Measurements from ENCODE around the gene DYNC1I1. TPM values are rescaled to one million over a fixed set of nuclear protein-coding genes. Genes with fewer than 3 reads are reported as not detected.

The DYNC1I1 gene
- total and polyA plus RNA-seq, 2 experiments from 2014 or later = 1.4 to 4.1 TPM

DNA sequence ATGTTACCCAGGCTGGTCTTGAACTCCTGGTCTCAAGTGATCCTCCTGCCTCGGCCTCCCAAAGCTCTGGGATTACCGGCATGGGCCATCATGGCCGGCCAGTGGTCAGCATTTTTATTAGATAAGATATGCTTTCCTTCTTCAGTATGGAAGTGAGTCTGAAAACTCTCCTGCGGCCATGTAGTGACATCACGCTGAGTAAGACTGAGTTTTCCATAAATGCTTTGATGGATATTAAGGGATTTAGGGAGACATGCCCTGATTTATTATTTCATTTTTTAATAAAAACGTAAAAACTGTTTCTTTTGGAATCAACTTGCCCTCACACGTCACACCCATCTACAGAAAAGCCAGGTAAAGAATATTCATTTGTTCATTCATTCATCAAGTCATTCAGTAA is 48.4 kb downstream of the DYNC1I1 start (continued):
- TF ChIP-seq, protein P1, sequence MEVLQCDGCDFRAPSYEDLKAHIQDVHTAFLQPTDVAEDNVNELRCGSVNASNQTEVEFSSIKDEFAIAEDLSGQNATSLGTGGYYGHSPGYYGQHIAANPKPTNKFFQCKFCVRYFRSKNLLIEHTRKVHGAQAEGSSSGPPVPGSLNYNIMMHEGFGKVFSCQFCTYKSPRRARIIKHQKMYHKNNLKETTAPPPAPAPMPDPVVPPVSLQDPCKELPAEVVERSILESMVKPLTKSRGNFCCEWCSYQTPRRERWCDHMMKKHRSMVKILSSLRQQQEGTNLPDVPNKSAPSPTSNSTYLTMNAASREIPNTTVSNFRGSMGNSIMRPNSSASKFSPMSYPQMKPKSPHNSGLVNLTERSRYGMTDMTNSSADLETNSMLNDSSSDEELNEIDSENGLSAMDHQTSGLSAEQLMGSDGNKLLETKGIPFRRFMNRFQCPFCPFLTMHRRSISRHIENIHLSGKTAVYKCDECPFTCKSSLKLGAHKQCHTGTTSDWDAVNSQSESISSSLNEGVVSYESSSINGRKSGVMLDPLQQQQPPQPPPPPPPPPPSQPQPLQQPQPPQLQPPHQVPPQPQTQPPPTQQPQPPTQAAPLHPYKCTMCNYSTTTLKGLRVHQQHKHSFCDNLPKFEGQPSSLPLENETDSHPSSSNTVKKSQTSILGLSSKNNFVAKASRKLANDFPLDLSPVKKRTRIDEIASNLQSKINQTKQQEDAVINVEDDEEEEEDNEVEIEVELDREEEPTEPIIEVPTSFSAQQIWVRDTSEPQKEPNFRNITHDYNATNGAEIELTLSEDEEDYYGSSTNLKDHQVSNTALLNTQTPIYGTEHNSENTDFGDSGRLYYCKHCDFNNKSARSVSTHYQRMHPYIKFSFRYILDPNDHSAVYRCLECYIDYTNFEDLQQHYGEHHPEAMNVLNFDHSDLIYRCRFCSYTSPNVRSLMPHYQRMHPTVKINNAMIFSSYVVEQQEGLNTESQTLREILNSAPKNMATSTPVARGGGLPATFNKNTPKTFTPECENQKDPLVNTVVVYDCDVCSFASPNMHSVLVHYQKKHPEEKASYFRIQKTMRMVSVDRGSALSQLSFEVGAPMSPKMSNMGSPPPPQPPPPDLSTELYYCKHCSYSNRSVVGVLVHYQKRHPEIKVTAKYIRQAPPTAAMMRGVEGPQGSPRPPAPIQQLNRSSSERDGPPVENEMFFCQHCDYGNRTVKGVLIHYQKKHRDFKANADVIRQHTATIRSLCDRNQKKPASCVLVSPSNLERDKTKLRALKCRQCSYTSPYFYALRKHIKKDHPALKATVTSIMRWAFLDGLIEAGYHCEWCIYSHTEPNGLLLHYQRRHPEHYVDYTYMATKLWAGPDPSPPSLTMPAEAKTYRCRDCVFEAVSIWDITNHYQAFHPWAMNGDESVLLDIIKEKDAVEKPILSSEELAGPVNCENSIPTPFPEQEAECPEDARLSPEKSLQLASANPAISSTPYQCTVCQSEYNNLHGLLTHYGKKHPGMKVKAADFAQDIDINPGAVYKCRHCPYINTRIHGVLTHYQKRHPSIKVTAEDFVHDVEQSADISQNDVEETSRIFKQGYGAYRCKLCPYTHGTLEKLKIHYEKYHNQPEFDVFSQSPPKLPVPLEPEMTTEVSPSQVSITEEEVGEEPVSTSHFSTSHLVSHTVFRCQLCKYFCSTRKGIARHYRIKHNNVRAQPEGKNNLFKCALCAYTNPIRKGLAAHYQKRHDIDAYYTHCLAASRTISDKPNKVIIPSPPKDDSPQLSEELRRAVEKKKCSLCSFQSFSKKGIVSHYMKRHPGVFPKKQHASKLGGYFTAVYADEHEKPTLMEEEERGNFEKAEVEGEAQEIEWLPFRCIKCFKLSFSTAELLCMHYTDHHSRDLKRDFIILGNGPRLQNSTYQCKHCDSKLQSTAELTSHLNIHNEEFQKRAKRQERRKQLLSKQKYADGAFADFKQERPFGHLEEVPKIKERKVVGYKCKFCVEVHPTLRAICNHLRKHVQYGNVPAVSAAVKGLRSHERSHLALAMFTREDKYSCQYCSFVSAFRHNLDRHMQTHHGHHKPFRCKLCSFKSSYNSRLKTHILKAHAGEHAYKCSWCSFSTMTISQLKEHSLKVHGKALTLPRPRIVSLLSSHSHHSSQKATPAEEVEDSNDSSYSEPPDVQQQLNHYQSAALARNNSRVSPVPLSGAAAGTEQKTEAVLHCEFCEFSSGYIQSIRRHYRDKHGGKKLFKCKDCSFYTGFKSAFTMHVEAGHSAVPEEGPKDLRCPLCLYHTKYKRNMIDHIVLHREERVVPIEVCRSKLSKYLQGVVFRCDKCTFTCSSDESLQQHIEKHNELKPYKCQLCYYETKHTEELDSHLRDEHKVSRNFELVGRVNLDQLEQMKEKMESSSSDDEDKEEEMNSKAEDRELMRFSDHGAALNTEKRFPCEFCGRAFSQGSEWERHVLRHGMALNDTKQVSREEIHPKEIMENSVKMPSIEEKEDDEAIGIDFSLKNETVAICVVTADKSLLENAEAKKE (CRISPR knock-in tag; IDR thresholded peaks at IDR 0.05) = no peak

- H4K20me1 ChIP-seq (replicated peaks; ENCODE audit: insufficient read depth) = no peaks in the 10 kb centered on the region
- H3K79me2 ChIP-seq (replicated peaks; ENCODE audit: insufficient read depth) = no peaks in the 10 kb centered on the region
- Mint-ChIP-seq H3K4me3 (no peak overlapping the region), H3K4me1 (peaks cover 23% of the 10 kb centered on the region), H3K9me3 (no peaks in the 10 kb centered on the region), H3K27me3 (ENCODE audit: insufficient read depth, low read depth, poor library complexity) (peaks cover 2% of the 10 kb centered on the region), H3K27ac (no peak overlapping the region), H3K36me3 (ENCODE audit: low read depth) (no peaks in the 10 kb centered on the region)
- H3K27me3 ChIP-seq (ENCODE audit: insufficient read depth) = no peaks in the 10 kb centered on the region
- H2AFZ ChIP-seq = peak overlapping the region; percentile 45; the same call in 1 of the 2 replicates
- H3K4me1 ChIP-seq (ENCODE audit: insufficient read depth) = peaks cover 10% of the 10 kb centered on the region; the same call in 1 of the 2 replicates
- no peak overlapping the region for H3K27ac ChIP-seq (ENCODE audit: low read depth)
- ATAC-seq = no peak
- H3K4me2 ChIP-seq = no peak overlapping the region
- no peaks in the 10 kb centered on the region for H3K36me3 ChIP-seq (ENCODE audit: insufficient read depth)
- H3K9me2 ChIP-seq (ENCODE audit: insufficient read depth) = no peaks in the 10 kb centered on the region
- H3K4me3 ChIP-seq = no peak overlapping the region
- no peak for DNase-seq (ENCODE audit: low spot score)
- no peaks in the 10 kb centered on the region for H3F3A ChIP-seq (replicated peaks; ENCODE audit: low read depth)
- no peak for TF ChIP-seq JUNB (IDR thresholded peaks at IDR 0.05; ENCODE audit: unreplicated experiment)
- no peak for TF ChIP-seq NANOG (IDR thresholded peaks at IDR 0.05; ENCODE audit: borderline replicate concordance)
- no peak for TF ChIP-seq EZH2phosphoT487 (IDR thresholded peaks at IDR 0.05; ENCODE audit: unreplicated experiment)
- no peak for TF ChIP-seq CREB1 (CRISPR knock-in tag; IDR thresholded peaks at IDR 0.05; ENCODE audit: low read depth)
- TF ChIP-seq ZNF114 (CRISPR knock-in tag; IDR thresholded peaks at IDR 0.05) = no peak
- TF ChIP-seq POLR2AphosphoS5 (IDR thresholded peaks at IDR 0.05; ENCODE audit: low read depth) = no peak
- no peak for TF ChIP-seq REST (IDR thresholded peaks at IDR 0.05; ENCODE audit: unreplicated experiment)
- TF ChIP-seq, protein P2, sequence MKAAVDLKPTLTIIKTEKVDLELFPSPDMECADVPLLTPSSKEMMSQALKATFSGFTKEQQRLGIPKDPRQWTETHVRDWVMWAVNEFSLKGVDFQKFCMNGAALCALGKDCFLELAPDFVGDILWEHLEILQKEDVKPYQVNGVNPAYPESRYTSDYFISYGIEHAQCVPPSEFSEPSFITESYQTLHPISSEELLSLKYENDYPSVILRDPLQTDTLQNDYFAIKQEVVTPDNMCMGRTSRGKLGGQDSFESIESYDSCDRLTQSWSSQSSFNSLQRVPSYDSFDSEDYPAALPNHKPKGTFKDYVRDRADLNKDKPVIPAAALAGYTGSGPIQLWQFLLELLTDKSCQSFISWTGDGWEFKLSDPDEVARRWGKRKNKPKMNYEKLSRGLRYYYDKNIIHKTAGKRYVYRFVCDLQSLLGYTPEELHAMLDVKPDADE (IDR thresholded peaks at IDR 0.05) = no peak
- TF ChIP-seq CTCF (conservative IDR thresholded peaks at IDR 0.05; ENCODE audit: low read depth in 2 of 2) = no peak
Observed at GRCh38 chr7:95822717-95823116, 50.4 kb downstream of the DYNC1I1 start.

Measured in GM23338 (cell line).